Upper lobe of left lung (tissue), 4 donors: ENCODE measurements around the gene MGAT5B.

Source experiments
- CTCF ChIP-seq, 6 experiments: fragments of 450-650 bp in 4 of 6; fragments of 200-600 bp in 2 of 6; sonication (generic) in 2 of 6; IDR thresholded peaks; one replicate each; pipeline ENCODE4 v1.5.1; 2016 to 2019; ENCODE audit warnings: antibody characterized with exemption in 6 of 6
- EP300 ChIP-seq, 4 donors: sonication (generic); formaldehyde crosslinking; IDR thresholded peaks; one replicate each; pipeline ENCODE4 v1.5.1; 2017; ENCODE audit warnings: antibody characterized with exemption in 4 of 4, control low read depth in 2 of 4
- POLR2A ChIP-seq, 4 donors: fragments of 450-650 bp; IDR thresholded peaks; one replicate each; pipeline ENCODE4 v1.5.1; 2016 to 2017; ENCODE audit warnings: antibody characterized with exemption in 4 of 4, mild to moderate bottlenecking in 2 of 4
- POLR2AphosphoS5 ChIP-seq, 2 donors: sonication (generic); formaldehyde crosslinking; IDR thresholded peaks; one replicate each; pipeline ENCODE4 v1.5.1; 2017; ENCODE audit warnings: antibody characterized with exemption in 2 of 2

- TF ChIP-seq CTCF (IDR thresholded peaks at IDR 0.05) (no peak), POLR2A (IDR thresholded peaks at IDR 0.05) (no peak), POLR2AphosphoS5 (IDR thresholded peaks at IDR 0.05) (no peak), EP300 (IDR thresholded peaks at IDR 0.05) (no peak)
These were observed 60.9 kb downstream of the MGAT5B start for GRCh38 chr17:76929148-76929547.
